HUES64 (cell line): Measurements from ENCODE around the gene DPEP2.
"Not testable (repeated sequence)": the region's sequence is repeated elsewhere in the genome, so short reads cannot be mapped to it uniquely, and the experiment has no call there.

Experiments
- H3K27ac ChIP-seq: 2 replicates; pipeline ENCODE4 v1.7.0; 2013; ENCODE audit warnings: low read depth, low read length, inconsistent platforms
- H3K27me3 ChIP-seq: 2 replicates; pipeline ENCODE4 v1.6.1; 2013; ENCODE audit warnings: mild to moderate bottlenecking, low read length; ENCODE audit not compliant: insufficient read depth
- H3K36me3 ChIP-seq: 2 replicates; pipeline ENCODE4 v1.6.1; 2013; ENCODE audit warnings: mild to moderate bottlenecking, low read length; ENCODE audit not compliant: insufficient read depth
- H3K4me1 ChIP-seq: 2 replicates; pipeline ENCODE4 v1.6.1; 2013; ENCODE audit warnings: mild to moderate bottlenecking, low read length, moderate library complexity; ENCODE audit not compliant: insufficient read depth
- H3K4me3 ChIP-seq: 2 replicates; pipeline ENCODE4 v1.5.1; 2013; ENCODE audit warnings: mild to moderate bottlenecking, low read length, moderate library complexity
- H3K9ac ChIP-seq: 2 replicates; pipeline ENCODE4 v1.6.1; 2013; ENCODE audit warnings: mild to moderate bottlenecking, low read depth, low read length
- H3K9me3 ChIP-seq: 2 replicates; pipeline ENCODE4 v1.6.1; 2013; ENCODE audit warnings: low read depth, low read length; ENCODE audit not compliant: insufficient read depth
- WGBS: fragments of 150-250, 120-280 bp; methylation state at CpG from one replicate; pipeline ENCODE4 v1.1.7; 2013; ENCODE audit warnings: missing lambda C conversion rate; 5-methylcytosine and 5-hydroxymethylcytosine counted together

DPEP2 gene

DNA sequence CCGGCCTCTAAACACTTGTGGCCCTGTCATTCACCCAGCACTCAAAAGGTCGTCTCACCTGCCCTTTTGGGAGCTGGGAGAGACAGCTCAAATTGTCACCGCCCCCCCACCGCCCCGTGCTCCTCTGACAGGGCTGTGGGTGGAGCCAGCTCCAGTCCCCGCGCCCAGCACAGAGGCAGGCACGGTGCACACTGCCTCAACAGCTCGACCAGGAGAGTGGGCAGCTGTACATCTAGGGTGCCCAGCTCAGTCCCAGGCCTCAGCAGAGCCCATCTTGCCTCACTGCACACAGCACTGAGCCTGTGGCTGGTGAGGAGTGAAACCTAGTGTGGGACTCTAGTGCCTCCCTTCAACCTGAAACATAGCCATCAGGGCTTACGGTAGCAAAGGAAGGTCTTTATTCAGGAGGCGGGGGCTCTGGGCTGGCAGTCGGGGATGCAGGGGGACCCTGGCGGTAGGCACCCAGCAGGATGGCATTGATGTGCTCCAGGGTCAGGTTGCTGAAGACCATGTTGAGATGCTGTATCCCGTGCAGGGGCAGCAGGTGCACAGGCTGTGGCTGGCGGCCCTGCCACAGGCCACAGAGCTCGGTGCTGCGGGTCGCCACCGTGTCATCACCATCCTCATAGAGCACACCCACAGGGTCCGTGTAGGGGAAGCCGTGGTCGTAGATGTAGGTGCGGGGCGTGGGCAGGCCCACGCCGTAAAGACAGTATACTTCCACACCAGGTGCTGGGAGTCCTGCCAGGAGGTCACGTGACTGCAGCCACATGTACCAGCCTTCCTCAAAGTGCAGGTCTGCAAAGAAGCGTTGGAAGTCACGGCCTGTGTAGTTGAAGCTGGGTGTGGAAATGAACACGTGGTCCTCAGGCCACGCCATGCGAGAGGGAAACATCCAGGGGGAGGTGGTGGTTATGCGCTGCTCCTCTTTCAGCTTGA, 59.5 kb downstream of the DPEP2 start:
- no peak overlapping the region for H3K27ac ChIP-seq
- no peaks in the 10 kb centered on the region for H3K27me3 ChIP-seq
- H3K9ac ChIP-seq = no peak overlapping the region
- peaks cover 11% of the 10 kb centered on the region for H3K36me3 ChIP-seq
- 0 out of 2 replicates have a peak, but pooled peaks cover 4% of the 10 kb centered on the region for H3K4me1 ChIP-seq
- WGBS = 93% methylated on average over 33 of the region's 33 CpGs
- H3K9me3 ChIP-seq = no peaks in the 10 kb centered on the region
- no peak overlapping the region for H3K4me3 ChIP-seq

GRCh38 chr16:67937713-67938112, 61.6 kb downstream of the DPEP2 start:
- not testable (repeated sequence) for H3K4me3 ChIP-seq, H3K27me3 ChIP-seq, H3K36me3 ChIP-seq, H3K9ac ChIP-seq, H3K27ac ChIP-seq, H3K4me1 ChIP-seq, H3K9me3 ChIP-seq
- WGBS = 87% methylated on average over 5 of the region's 5 CpGs
